H1 (cell line): ENCODE data around the gene RHBG. TPM values are rescaled to one million over a fixed set of nuclear protein-coding genes. Genes with fewer than 3 reads are reported as not detected.

ENCODE experiments used
- BACH1 ChIP-seq: IDR thresholded peaks from 2 replicates; pipeline ENCODE4 v1.6.1; 2012; ENCODE audit warnings: low read length, improper control_type of control experiment
- CHD7 ChIP-seq: fragments of 300-600 bp; sonication (generic); IDR thresholded peaks from 2 replicates; pipeline ENCODE4 v1.7.1; 2012; ENCODE audit warnings: low read length, moderate library complexity, mild to moderate bottlenecking, inconsistent platforms; ENCODE audit not compliant: insufficient replicate concordance
- CTBP2 ChIP-seq: IDR thresholded peaks from 2 replicates; pipeline ENCODE4 v1.7.0; 2011; ENCODE audit warnings: borderline replicate concordance, mild to moderate bottlenecking, moderate library complexity, mixed read lengths, low read length; ENCODE audit not compliant: insufficient read depth, insufficient read length
- GABPA ChIP-seq: IDR thresholded peaks from 2 replicates; pipeline ENCODE4 v1.6.1; 2011; ENCODE audit warnings: mild to moderate bottlenecking, low read length, moderate library complexity, borderline replicate concordance; ENCODE audit not compliant: insufficient read depth
- SAP30 ChIP-seq: fragments of 300-600 bp; sonication (generic); IDR thresholded peaks from 2 replicates; pipeline ENCODE4 v1.7.1; 2012; ENCODE audit warnings: low read length, moderate library complexity, mild to moderate bottlenecking, inconsistent platforms; ENCODE audit not compliant: insufficient read depth, insufficient replicate concordance
- polyA plus RNA-seq, 7 experiments: library from polyadenylated mRNA; depleted of rRNA in 3 of 7; stranded (reverse) in 5 of 7; unstranded in 2 of 7; fragments of >200 nt in 5 of 7; fragments of 200-250 nt in 2 of 7; gene quantifications; 1 replicate in 5 of 7; 2 replicates in 1 of 7; 4 replicates in 1 of 7; pipeline versions ENCODE4 v1.2.1 to v1.2.3, GENCODE V29; 2011 to 2013; ENCODE audit warnings: missing spikeins in 2 of 7, mixed read lengths in 2 of 7
- total RNA-seq: library from RNA; stranded (reverse); fragmentation: NEBNext Ultra II Directional; extraction: Animal tissue kit (Norgen Biotek cat#: 25700); gene quantifications from 2 replicates; pipeline ENCODE4 v1.2.1, GENCODE V29; 2021
- TF ChIP-seq, protein P1 (sequence below): IDR thresholded peaks from 2 replicates; pipeline ENCODE4 v1.6.1; 2012; ENCODE audit warnings: low read length, inconsistent platforms

Gene RHBG
- total and polyA plus RNA-seq, 2 of the 8 experiments (the other 6 are each of a cell fraction or from before 2014, with no cell fraction given) = 2.6 to 2.7 TPM

- no peak for TF ChIP-seq CHD7
- no peak for TF ChIP-seq GABPA
- no peak for TF ChIP-seq SAP30
- no peak for TF ChIP-seq BACH1
- TF ChIP-seq, protein P1, sequence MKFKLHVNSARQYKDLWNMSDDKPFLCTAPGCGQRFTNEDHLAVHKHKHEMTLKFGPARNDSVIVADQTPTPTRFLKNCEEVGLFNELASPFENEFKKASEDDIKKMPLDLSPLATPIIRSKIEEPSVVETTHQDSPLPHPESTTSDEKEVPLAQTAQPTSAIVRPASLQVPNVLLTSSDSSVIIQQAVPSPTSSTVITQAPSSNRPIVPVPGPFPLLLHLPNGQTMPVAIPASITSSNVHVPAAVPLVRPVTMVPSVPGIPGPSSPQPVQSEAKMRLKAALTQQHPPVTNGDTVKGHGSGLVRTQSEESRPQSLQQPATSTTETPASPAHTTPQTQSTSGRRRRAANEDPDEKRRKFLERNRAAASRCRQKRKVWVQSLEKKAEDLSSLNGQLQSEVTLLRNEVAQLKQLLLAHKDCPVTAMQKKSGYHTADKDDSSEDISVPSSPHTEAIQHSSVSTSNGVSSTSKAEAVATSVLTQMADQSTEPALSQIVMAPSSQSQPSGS = no peak
- no peak for TF ChIP-seq CTBP2
Observed at GRCh38 chr1:156400191-156400935, 31.4 kb downstream of the RHBG start (continued).
